ENCODE results near the gene IL27RA.

GRCh38 chr19:13996928-13997630 lies 34.5 kb upstream of the IL27RA start:
- TF ChIP-seq CTCF (IDR thresholded peaks at IDR 0.05; ENCODE audit: low read length) (no peak), EZH2 (IDR thresholded peaks at IDR 0.05; ENCODE audit: borderline replicate concordance, low read length) (no peak)
